ENCODE results near the gene NRROS.

NRROS gene

GRCh38 chr3:196624907-196625306, 14.6 kb upstream of the NRROS start:
- no peak overlapping the region for H3K4me3 ChIP-seq (ENCODE audit: low read length)
- DNase-seq (ENCODE audit: low read depth), result no peak
- TF ChIP-seq CTCF (conservative IDR thresholded peaks at IDR 0.05; ENCODE audit: low read length), result no peak

GRCh38 chr3:196625331-196625730, 14.2 kb upstream of the NRROS start:
- H3K4me3 ChIP-seq (ENCODE audit: low read length), result no peak overlapping the region
- TF ChIP-seq CTCF (conservative IDR thresholded peaks at IDR 0.05; ENCODE audit: low read length), result no peak
- DNase-seq (ENCODE audit: low read depth), result no peak

- no peak for DNase-seq (ENCODE audit: low read depth)
- no peak for TF ChIP-seq CTCF (conservative IDR thresholded peaks at IDR 0.05; ENCODE audit: low read length)
- no peak overlapping the region for H3K4me3 ChIP-seq (ENCODE audit: low read length)
These were observed 11.6 kb upstream of the NRROS start for GRCh38 chr3:196627918-196628231.

- TF ChIP-seq CTCF (conservative IDR thresholded peaks at IDR 0.05; ENCODE audit: low read length), result no peak
- H3K4me3 ChIP-seq (ENCODE audit: low read length), result no peak overlapping the region
- DNase-seq (ENCODE audit: low read depth), result no peak
These were observed 10.3 kb upstream of the NRROS start for GRCh38 chr3:196629228-196629627.

GRCh38 chr3:196631682-196632045, 7.8 kb upstream of the NRROS start:
- peak overlapping the region; percentile 70 for H3K4me3 ChIP-seq (ENCODE audit: low read length)
- no peak for TF ChIP-seq CTCF (conservative IDR thresholded peaks at IDR 0.05; ENCODE audit: low read length)
- no peak for DNase-seq (ENCODE audit: low read depth)

GRCh38 chr3:196632046-196632751, 7.3 kb upstream of the NRROS start:
- peak; percentile 55 for DNase-seq (ENCODE audit: low read depth)
- H3K4me3 ChIP-seq (ENCODE audit: low read length), result peak overlapping the region; percentile 70
- peak; percentile 34; the same call in 1 of the 2 replicates for TF ChIP-seq CTCF (conservative IDR thresholded peaks at IDR 0.05; ENCODE audit: low read length)

GRCh38 chr3:196633555-196634151, 5.8 kb upstream of the NRROS start:
- no peak for TF ChIP-seq CTCF (conservative IDR thresholded peaks at IDR 0.05; ENCODE audit: low read length)
- no peak for DNase-seq (ENCODE audit: low read depth)
- no peak overlapping the region for H3K4me3 ChIP-seq (ENCODE audit: low read length)
